AG10803 (cell line): ENCODE results near the gene NALF2.

Experiments
- DNase-seq: peaks from one replicate; pipeline ENCODE4 v3.0.0; 2010; ENCODE audit warnings: low read depth
- H3K4me3 ChIP-seq: 2 replicates; pipeline ENCODE4 v1.5.1; 2011; ENCODE audit warnings: mild to moderate bottlenecking, low read length, control low read depth
- TF ChIP-seq, protein P1 (sequence below): conservative IDR thresholded peaks from 2 replicates; pipeline ENCODE4 v1.5.1; 2011; ENCODE audit warnings: mild to moderate bottlenecking, low read length, control low read depth, inconsistent platforms

NALF2 gene

DNA sequence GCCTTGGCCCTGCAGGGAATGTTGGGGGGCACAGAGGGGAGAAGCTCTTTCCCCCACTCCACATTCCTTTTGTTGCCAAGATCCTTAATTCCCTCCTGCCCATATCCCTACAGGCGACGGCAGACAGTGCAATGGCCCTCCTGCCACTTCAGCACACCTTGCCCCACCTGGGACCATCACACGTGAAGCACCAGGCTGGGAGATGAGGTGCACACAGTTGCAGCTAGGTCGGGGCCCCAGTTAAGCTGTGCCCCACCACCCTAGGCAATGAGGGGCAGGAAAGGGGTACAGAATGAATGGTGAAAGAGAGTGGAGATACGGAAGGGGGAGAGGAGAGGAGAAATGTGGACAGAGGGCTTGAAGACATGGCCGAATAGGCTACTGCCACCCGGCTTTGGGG lies 26.2 kb downstream of the NALF2 start:
- TF ChIP-seq, protein P1, sequence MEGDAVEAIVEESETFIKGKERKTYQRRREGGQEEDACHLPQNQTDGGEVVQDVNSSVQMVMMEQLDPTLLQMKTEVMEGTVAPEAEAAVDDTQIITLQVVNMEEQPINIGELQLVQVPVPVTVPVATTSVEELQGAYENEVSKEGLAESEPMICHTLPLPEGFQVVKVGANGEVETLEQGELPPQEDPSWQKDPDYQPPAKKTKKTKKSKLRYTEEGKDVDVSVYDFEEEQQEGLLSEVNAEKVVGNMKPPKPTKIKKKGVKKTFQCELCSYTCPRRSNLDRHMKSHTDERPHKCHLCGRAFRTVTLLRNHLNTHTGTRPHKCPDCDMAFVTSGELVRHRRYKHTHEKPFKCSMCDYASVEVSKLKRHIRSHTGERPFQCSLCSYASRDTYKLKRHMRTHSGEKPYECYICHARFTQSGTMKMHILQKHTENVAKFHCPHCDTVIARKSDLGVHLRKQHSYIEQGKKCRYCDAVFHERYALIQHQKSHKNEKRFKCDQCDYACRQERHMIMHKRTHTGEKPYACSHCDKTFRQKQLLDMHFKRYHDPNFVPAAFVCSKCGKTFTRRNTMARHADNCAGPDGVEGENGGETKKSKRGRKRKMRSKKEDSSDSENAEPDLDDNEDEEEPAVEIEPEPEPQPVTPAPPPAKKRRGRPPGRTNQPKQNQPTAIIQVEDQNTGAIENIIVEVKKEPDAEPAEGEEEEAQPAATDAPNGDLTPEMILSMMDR: no peak
- DNase-seq: no peak
- H3K4me3 ChIP-seq: no peak overlapping the region

DNA sequence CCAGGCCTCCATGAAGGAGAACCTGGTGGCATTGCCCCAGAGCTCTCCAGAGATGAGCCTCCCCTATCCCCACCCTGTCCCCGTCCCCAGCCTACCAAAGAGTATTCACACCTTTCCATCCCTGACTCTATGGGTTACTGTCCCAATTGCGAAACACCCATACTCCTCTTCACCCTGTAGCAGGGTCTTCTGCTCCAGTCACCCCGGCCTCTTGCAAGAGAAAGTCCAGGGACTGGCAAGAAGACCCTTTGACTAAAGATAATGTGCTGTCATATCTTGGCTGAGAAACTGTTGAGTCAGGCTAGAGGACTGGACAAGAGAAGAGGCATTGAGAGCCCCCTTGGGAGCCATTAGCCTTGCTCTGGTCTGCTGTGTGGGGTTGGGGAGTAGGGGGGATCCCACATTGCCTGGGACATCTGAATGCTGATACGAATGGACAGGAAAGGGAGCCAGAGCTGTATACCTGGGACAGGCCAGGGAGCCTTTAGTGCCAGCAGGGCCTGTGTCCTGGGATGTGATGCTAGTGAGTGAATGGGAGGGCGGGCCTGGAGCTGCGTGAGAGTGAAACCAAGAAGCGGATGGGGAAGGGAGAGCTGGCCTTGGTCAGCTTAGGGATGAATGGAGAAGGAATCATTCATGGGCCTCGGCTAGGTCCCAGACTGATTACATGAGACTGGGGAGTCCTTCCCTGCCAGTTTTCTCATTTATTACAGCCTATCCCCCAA lies 27.1 kb downstream of the NALF2 start:
- TF ChIP-seq, protein P1: no peak
- no peak for DNase-seq
- H3K4me3 ChIP-seq: no peak overlapping the region

DNA sequence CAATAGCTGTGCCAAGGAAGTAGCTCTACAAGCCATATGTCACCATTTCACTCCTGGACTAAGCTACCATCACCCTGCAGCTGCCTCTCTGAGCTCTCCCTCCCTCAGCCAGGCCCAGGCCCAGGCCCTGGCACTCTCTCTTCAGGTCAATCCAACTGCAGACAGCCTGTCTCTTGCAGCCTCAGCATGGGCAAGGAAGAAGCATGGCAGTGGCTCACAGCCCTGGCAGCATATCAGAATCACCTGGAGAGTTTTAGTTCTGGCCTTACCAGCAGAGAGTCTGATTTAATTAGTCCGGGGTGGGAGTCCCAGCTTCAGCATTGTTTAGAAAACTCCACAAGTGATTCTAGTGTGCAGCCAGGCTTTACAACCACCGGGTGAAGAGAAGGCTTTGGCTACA lies 31.5 kb downstream of the NALF2 start:
- no peak overlapping the region for H3K4me3 ChIP-seq
- TF ChIP-seq, protein P1: no peak
- no peak for DNase-seq

DNA sequence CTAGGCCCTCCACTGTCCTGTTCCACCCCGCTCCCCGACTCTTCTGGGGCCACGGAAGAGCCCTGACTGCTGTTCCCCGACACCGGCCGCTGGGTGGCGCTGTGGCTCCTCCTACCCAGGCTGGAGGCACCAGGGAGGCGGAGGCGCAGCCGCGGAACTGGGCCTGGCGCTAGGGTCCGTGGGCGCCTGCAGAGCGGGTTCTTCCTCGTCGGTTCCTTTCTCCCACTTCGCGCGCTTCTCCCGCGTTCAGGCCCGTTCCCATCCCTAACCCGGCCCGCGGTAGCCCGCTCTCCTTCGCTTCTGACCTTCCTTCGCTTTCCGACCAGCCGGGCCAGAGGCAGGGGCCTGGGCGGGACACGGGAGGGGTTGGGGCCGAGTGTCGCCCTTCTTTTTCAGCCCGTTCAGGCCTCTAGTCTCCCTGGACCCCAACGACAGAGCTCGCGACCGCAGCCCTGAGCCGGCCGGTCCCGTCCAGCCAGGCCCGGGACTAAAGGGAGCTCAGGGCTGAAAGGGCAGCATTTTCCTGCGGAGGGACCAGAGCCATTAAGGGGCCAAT lies 34.3 kb downstream of the NALF2 start:
- peak overlapping the region; percentile 45 for H3K4me3 ChIP-seq
- TF ChIP-seq, protein P1: peak; percentile 61
- peak; percentile 42 for DNase-seq

DNA sequence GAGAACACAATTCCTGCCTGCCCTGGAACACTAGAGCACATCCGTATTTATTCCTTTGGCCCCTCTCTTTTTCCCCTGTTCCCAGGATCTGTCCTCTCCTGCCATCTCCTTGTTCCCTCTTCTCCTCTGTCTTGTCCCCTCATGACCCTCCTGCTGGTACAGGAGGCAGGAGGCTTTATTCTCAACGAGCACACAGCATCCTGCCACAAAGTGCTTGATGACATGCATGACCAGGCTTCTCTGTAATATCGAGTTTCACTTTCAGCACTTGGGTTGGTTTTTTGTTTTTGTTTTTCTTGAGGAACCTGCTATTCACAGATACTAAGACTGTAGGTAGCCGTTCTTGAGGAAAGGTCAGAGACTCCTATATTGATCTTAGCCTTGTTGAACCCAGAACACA lies 35.3 kb downstream of the NALF2 start:
- no peak for DNase-seq
- TF ChIP-seq, protein P1: no peak
- H3K4me3 ChIP-seq: no peak overlapping the region

DNA sequence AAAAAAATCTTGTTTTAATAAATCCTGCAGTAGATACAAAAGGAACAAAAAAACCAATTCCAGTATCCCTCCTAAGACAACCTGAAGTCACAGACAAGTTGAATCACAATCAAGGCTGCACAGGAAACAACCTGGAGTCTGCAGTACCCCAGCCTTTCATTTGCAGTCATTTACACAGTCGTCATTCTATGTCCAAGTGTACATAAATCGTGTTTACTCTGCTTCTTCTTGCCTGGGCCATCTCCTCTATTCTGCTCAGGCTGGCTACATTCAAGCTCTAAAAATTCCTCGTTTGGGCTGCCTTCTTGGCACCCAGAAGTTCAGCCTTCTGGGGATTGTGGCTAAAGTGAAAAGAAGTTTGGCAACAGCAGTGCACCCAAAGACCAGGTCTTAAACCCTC lies 37.8 kb downstream of the NALF2 start:
- no peak overlapping the region for H3K4me3 ChIP-seq
- DNase-seq: no peak
- TF ChIP-seq, protein P1: no peak

DNA sequence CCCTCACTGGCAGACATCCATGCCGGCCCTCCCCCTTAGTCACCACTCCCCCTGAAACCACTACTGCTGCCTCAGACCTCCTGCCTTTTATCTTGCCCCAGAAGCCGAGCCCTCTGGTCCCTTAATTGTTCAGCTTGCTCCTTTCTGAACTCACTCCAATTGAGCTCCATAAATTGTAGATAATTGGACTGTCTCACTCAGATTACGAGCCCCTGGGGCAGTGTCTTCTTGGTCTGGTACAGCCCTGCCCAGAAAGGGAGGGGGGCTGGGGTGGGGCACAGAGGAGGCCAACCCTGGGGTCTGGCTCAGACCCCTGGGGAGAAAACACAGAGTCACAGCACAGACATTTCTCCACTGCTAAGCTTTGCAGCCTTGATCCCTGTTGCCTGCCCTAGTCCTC lies 39.4 kb downstream of the NALF2 start:
- H3K4me3 ChIP-seq: no peak overlapping the region
- DNase-seq: no peak
- TF ChIP-seq, protein P1: no peak
